Measurements from ENCODE around the gene XRCC2.
"Not testable (repeated sequence)": the region's sequence is repeated elsewhere in the genome, so short reads cannot be mapped to it uniquely, and the experiment has no call there.

The XRCC2 gene

GRCh38 chr7:152709287-152710152 is 33.6 kb upstream of the XRCC2 start:
- peak; percentile 48 for DNase-seq (ENCODE audit: low read depth)
- TF ChIP-seq POLR2A (IDR thresholded peaks at IDR 0.05; ENCODE audit: extremely low read depth, insufficient read length) = no peak
- no peak for TF ChIP-seq MYC (IDR thresholded peaks at IDR 0.05; ENCODE audit: low read depth, low read length)
- TF ChIP-seq, protein P1, sequence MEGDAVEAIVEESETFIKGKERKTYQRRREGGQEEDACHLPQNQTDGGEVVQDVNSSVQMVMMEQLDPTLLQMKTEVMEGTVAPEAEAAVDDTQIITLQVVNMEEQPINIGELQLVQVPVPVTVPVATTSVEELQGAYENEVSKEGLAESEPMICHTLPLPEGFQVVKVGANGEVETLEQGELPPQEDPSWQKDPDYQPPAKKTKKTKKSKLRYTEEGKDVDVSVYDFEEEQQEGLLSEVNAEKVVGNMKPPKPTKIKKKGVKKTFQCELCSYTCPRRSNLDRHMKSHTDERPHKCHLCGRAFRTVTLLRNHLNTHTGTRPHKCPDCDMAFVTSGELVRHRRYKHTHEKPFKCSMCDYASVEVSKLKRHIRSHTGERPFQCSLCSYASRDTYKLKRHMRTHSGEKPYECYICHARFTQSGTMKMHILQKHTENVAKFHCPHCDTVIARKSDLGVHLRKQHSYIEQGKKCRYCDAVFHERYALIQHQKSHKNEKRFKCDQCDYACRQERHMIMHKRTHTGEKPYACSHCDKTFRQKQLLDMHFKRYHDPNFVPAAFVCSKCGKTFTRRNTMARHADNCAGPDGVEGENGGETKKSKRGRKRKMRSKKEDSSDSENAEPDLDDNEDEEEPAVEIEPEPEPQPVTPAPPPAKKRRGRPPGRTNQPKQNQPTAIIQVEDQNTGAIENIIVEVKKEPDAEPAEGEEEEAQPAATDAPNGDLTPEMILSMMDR (IDR thresholded peaks at IDR 0.05; ENCODE audit: low read depth, low read length) = no peak
- TF ChIP-seq MAX (IDR thresholded peaks at IDR 0.05; ENCODE audit: low read depth, low read length) = no peak
- no peak overlapping the region for H3K4me3 ChIP-seq (ENCODE audit: low read depth, low read length)

- no peak overlapping the region for H3K4me3 ChIP-seq (ENCODE audit: low read depth, low read length)
- no peak for DNase-seq (ENCODE audit: low read depth)
- TF ChIP-seq POLR2A (IDR thresholded peaks at IDR 0.05; ENCODE audit: extremely low read depth, insufficient read length) (no peak), MYC (IDR thresholded peaks at IDR 0.05; ENCODE audit: low read depth, low read length) (no peak), MAX (IDR thresholded peaks at IDR 0.05; ENCODE audit: low read depth, low read length) (no peak)
- TF ChIP-seq, protein P1 (IDR thresholded peaks at IDR 0.05; ENCODE audit: low read depth, low read length) = no peak
Measured at GRCh38 chr7:152704796-152705384, 28.9 kb upstream of the XRCC2 start.

GRCh38 chr7:152699079-152699478 is 23.1 kb upstream of the XRCC2 start:
- TF ChIP-seq MAX (IDR thresholded peaks at IDR 0.05; ENCODE audit: low read depth, low read length) = no peak
- TF ChIP-seq, protein P1 (IDR thresholded peaks at IDR 0.05; ENCODE audit: low read depth, low read length) = no peak
- TF ChIP-seq MYC (IDR thresholded peaks at IDR 0.05; ENCODE audit: low read depth, low read length) = no peak
- no peak for TF ChIP-seq POLR2A (IDR thresholded peaks at IDR 0.05; ENCODE audit: extremely low read depth, insufficient read length)
- no peak for DNase-seq (ENCODE audit: low read depth)
- H3K4me3 ChIP-seq (ENCODE audit: low read depth, low read length) = no peak overlapping the region

GRCh38 chr7:152697268-152697974 is 21.5 kb upstream of the XRCC2 start:
- H3K4me3 ChIP-seq (ENCODE audit: low read depth, low read length); DNase-seq (ENCODE audit: low read depth): not testable (repeated sequence)

GRCh38 chr7:152692196-152692595 is 16.3 kb upstream of the XRCC2 start:
- DNase-seq (ENCODE audit: low read depth); H3K4me3 ChIP-seq (ENCODE audit: low read depth, low read length): not testable (repeated sequence)

DNA sequence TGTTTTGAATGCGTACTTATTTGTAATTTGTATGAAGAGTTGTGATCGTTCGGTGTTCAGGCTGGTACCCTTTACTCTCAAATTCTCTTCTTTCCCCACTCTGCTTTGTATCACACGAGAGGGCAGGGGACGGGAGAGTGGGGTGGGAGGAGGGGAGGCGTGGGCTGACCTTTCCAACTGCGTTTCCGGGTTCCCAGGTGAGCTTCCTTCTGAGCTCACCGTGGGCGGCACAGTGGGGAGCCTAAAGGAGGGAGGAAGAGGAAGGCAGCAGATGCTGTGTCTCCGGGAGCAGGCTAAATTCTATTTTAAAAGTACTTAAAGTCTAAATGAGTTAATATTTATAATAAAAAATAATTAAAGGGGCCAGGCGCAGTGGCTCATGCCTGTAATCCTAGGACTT is 7.4 kb upstream of the XRCC2 start:
- DNase-seq (ENCODE audit: low read depth) = no peak
- TF ChIP-seq, protein P1 (IDR thresholded peaks at IDR 0.05; ENCODE audit: low read depth, low read length) = no peak
- TF ChIP-seq MAX (IDR thresholded peaks at IDR 0.05; ENCODE audit: low read depth, low read length) (no peak), MYC (IDR thresholded peaks at IDR 0.05; ENCODE audit: low read depth, low read length) (no peak), POLR2A (IDR thresholded peaks at IDR 0.05; ENCODE audit: extremely low read depth, insufficient read length) (no peak)
- no peak overlapping the region for H3K4me3 ChIP-seq (ENCODE audit: low read depth, low read length)

Measured in NB4 (cell line).